ENCODE data around the gene SLC44A4.
"Not testable (repeated sequence)": the region's sequence is repeated elsewhere in the genome, so short reads cannot be mapped to it uniquely, and the experiment has no call there.

Gene SLC44A4
- 1.1 to 1.9 reads per million in 2 donors for total RNA-seq

DNA sequence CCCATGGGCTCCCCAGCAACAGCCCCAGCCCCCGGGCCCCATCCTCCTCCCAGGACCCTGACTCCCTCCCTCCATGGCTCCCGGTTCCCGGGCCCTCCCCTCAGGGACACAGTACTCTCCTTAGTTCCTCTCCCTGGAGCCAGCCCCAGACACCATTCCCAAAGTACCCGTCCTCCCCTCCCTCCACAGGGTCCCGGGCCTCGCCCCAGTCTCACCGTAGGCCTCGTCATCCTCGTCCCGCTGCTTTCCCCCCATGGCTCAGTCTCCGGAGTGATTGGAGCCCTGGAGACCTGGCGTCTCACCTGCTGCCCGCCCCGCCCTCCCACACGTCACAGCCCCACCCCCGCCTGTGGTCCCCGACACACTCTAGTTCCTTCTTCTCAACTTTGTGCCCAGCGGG lies at the start of gene SLC44A4:
Gene SLC44A4 (minus strand): TSS at position 272 of the 400 bp plus-strand sequence. CDS start 17 bp downstream, at position 255.
- DNase-seq: no peak

GRCh38 chr6:31928672-31928939 lies 49.8 kb upstream of the SLC44A4 start:
- DNase-seq: no peak

- no peak for DNase-seq
Observed at GRCh38 chr6:31927863-31928671, 49.3 kb upstream of the SLC44A4 start.

GRCh38 chr6:31927242-31927862 lies 48.6 kb upstream of the SLC44A4 start, which contains the start of gene C2:
Gene C2, plus strand, starts transcription at chr6:31927717. Its CDS starts 36 bp downstream, at chr6:31927753.
- DNase-seq: no peak

DNA sequence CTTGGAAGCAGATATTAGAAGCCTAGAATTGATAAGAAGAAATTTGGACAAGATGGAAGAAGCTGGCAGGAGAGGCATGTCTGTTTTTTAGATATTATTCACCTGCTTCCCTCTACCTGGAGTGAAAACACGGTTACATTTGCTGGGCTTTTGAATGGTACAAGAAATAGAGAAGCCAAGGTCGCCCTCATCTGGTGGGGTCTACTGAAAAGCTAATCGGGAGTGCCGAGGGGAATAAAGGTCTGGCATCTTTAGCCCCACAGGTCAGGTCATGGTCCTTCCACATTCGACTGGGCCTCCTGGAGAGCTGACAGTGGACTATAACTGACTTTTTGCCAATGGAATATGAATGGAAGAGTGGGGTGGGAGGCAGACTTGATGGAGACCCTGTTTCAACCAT lies 44.1 kb upstream of the SLC44A4 start:
- DNase-seq: no peak

- no peak for DNase-seq
Observed at GRCh38 chr6:31920811-31921210, 42.0 kb upstream of the SLC44A4 start.

DNA sequence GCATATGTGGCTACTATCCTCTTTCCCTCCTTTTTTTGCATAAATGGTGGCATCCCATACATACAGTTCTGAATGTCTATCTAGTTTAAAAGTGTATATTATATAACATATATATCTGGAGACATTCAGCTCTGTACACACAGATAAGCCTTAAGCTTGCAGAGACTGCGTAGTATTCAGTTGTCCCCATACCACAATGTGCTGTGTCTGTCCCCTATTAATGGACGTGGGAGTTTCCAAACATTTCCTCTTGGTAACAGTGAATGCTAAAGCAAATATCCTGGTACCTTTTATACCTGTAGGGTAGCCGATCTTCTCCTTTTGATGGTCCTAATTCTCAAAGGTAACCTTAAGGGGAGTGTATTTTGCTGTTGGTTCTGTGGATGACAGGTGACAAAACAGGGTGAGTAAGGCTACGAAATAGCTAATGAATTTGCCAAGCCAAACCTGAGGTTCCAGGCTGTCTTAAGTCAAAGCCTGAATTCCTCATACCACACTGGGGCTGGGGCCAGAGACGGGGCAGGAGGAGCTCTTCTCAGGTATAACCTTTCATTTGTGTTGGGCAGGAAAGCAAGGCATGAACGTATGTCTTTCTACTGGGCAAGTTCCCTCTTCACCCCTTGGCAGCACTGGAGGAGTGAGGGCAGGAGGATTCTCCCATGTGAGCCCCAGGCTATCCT lies 41.0 kb upstream of the SLC44A4 start:
- no peak for DNase-seq

GRCh38 chr6:31918069-31918720 lies 39.4 kb upstream of the SLC44A4 start:
- DNase-seq: no peak

GRCh38 chr6:31915756-31916155 lies 37.0 kb upstream of the SLC44A4 start:
- no peak for DNase-seq

- DNase-seq: no peak
Observed at GRCh38 chr6:31915351-31915750, 36.6 kb upstream of the SLC44A4 start.

GRCh38 chr6:31911826-31912585 lies 33.2 kb upstream of the SLC44A4 start:
- no peak for DNase-seq

GRCh38 chr6:31909298-31909697 lies 30.5 kb upstream of the SLC44A4 start:
- DNase-seq: not testable (repeated sequence)

DNA sequence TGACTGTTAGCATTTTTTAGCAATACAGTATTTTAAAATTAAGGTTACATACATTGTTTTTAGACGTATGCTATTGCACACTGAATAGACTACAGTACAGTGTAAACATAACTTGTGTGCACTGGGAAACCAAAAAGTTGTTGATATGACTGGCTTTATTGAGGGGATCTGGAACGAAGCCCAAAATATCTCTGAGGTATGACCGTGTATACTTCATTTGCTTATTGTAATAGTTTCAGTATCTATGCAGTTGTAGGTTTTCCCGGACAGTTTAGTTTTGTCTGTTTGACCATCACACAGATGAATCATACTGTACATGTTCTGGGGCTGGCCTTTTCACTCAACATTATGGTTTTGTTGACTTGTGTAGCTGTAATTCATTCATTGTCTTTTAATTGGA lies 30.0 kb upstream of the SLC44A4 start:
- peak in 1 of 5 experiments; percentile 73 for DNase-seq

DNA sequence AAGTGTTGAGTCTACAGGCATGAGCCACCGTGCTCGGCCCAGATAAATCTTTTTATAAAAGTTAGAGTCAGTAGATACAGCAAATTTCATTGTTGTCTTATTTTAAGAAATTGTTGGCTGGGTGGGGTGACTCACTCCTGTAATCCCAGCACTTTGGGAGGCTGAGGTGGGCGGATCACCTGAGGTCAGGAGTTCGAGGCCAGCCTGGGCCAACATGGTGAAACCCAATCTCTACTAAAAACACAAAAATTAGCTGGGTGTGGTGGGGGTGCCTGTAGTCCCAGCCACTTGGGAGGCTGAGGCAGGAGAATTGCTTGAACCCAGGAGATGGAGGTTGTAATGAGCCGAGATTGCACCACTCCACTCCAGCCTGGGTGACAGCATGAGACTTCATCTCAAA lies 29.5 kb upstream of the SLC44A4 start:
- not testable (repeated sequence) for DNase-seq

DNA sequence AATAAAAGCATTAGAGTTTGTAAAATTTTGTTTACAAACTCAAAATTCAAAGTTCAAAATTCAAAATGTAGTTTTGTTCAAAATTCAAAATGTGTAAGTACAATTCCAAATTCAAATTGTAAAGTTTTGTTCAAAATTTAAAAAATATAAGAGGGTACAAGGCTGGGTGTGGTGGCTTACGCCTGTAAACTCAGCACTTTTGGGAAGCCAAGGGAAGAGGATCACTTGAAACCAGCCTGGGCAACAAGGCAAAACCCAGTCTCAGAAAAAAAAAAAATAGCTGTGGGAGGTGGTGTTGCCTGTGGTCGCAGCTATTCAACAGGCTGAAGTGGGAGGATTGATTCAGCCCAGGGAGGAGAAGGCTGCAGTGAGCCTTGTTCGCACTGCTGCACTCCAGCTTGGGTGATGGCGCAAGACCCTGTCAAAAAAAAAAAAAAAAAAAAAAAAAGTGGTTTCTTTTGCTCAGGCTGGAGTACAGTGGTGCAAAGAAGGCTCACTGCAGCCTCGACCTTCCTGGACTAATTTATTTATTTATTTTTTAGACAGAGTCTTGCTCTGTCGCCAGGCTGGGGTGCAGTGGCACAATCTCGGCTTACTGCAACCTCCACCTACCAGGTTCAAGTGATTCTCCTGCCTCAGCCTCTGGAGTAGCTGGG lies 28.5 kb upstream of the SLC44A4 start:
- peak in 1 of 5 experiments; percentile 50 for DNase-seq

DNA sequence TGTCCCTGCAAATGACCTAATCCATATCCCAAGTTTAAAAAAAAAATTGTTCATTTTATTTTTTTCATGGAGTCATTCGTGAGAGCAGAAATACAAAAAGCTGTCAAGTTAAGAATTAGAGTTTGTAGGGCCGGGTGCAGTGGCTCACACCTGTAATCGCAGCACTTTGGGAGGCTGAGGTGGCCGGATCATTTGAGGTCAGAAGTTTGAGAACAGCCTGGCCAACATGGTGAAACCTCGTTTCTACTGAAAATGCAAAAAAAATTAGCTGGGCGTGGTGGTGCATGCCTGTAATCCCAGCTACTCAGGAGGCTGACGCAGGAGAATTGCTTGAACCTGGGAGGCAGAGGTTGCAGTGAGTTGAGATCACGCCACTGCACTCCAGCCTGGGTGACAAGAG lies 27.9 kb upstream of the SLC44A4 start:
- not testable (repeated sequence) for DNase-seq

GRCh38 chr6:31906122-31906521 lies 27.3 kb upstream of the SLC44A4 start:
- no peak for DNase-seq

GRCh38 chr6:31905041-31905440 lies 26.2 kb upstream of the SLC44A4 start:
- no peak for DNase-seq

DNA sequence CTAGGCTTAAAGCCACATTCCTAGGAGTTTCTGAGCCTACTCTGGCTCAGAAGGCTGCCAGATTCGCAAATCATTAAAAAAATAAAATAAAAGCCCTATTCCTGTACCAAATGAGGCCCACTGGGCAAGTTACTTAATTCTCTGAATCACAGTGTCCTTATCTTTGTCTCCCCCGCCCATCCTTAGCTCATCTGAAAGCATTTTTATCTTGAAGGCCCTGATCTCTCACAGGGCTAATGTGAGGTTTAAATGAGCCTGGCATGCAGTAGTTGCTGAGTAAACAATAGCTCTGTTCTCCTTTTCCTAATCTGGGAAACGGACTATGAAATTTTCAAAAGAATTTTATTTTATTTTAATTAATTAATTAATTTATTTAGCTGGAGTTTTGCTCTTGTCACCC lies 25.2 kb upstream of the SLC44A4 start:
- no peak for DNase-seq

- peak; percentile 70 to 92 (median 80) for DNase-seq
Observed at GRCh38 chr6:31901953-31902643, 23.3 kb upstream of the SLC44A4 start, which contains the start of gene ZBTB12. Gene ZBTB12, minus strand, starts transcription at chr6:31902086. Its CDS starts 781 bp downstream, at chr6:31901305.

- peak; percentile 37 to 86 (median 56) for DNase-seq
Observed at GRCh38 chr6:31901415-31901952, 22.7 kb upstream of the SLC44A4 start.
